Adrenal gland (tissue), 12 donors: ENCODE data around the gene ACVR1. TPM values are rescaled to one million over a fixed set of nuclear protein-coding genes. Genes with fewer than 3 reads are reported as not detected.

ENCODE experiments used
- DNase-seq, 7 donors: peaks; one replicate each; pipeline ENCODE4 v3.0.0-alpha.2; 2019 to 2020
- H3K27ac ChIP-seq, 5 donors: fragments of 200-600 bp; sonication (generic) in 4 of 5; 1 replicate in 3 of 5; 2 replicates in 2 of 5; pipeline versions ENCODE4 v1.5.1 to v1.8.0; 2016 to 2020; ENCODE audit warnings: mild to moderate bottlenecking in 1 of 5
- H3K27me3 ChIP-seq: fragments of 200-600 bp; 2 replicates; pipeline ENCODE4 v1.8.0; 2021
- H3K36me3 ChIP-seq, 2 donors: fragments of 200-600 bp; replicated peaks in 1 of 2; 1 replicate in 1 of 2; 2 replicates in 1 of 2; pipeline versions ENCODE4 v1.5.1 to v1.8.0; 2018 to 2022
- H3K4me1 ChIP-seq, 2 donors: fragments of 200-600 bp; replicated peaks in 1 of 2; 1 replicate in 1 of 2; 2 replicates in 1 of 2; pipeline versions ENCODE4 v1.5.1 to v1.8.0; 2018 to 2021
- H3K4me3 ChIP-seq, 4 donors: fragments of 200-600 bp; sonication (generic) in 3 of 4; one replicate each; pipeline ENCODE4 v1.5.1; 2016 to 2018
- H3K9me3 ChIP-seq, 3 donors: fragments of 200-600 bp; sonication (generic) in 1 of 3; replicated peaks in 1 of 3; 1 replicate in 2 of 3; 2 replicates in 1 of 3; pipeline versions ENCODE4 v1.5.1 to v1.8.0; 2016 to 2021
- POLR2A ChIP-seq, 2 donors: fragments of 450-650 bp; IDR thresholded peaks; one replicate each; pipeline ENCODE4 v1.6.1; 2017; ENCODE audit warnings: antibody characterized with exemption in 2 of 2, mild to moderate bottlenecking in 2 of 2, moderate library complexity in 1 of 2
- WGBS, 4 donors: extraction: QIAGEN DNeasy Blood & Tissue Kit in 2 of 4; methylation state at CpG; one replicate each; pipeline versions ENCODE4 v1.1.5 to v1.1.7; 2013 to 2017; 5-methylcytosine and 5-hydroxymethylcytosine counted together
- intact Hi-C, 2 donors: fragments of 100-400 bp; cut with DNase I; formaldehyde crosslinking; loops; one replicate each; pipeline versions ENCODE4 v1.14.1 to v1.15.0; 2022 to 2023
- polyA plus RNA-seq, 3 donors: library from polyadenylated mRNA; stranded (reverse); fragments of 200-250 nt in 2 of 3; fragments of 350-450 nt in 1 of 3; fragmentation: Illumina TruSeq in 1 of 3; extraction: RNeasy Lipid Tissue Mini Kit (QIAGEN cat#74804) in 1 of 3; gene quantifications; one replicate each; pipeline ENCODE4 v1.2.3, GENCODE V29; 2013 to 2014
- total RNA-seq, 9 donors: library from RNA; depleted of rRNA in 4 of 9; stranded (reverse); fragments of >200 nt in 4 of 9; fragments of 120-200 nt in 1 of 9; fragmentation: NEBNext Ultra II Directional in 1 of 9; extraction: Animal tissue kit (Norgen Biotek cat#: 25700) in 1 of 9; gene quantifications; one replicate each; pipeline versions ENCODE4 v1.1.0 to v1.2.4, GENCODE V29; 2013 to 2023
- TF ChIP-seq, protein P1 (sequence below), 6 experiments: fragments of 450-650 bp in 4 of 6; fragments of 200-600 bp in 2 of 6; sonication (generic) in 1 of 6; IDR thresholded peaks; 1 replicate in 5 of 6; 2 replicates in 1 of 6; pipeline versions ENCODE4 v1.5.1 to v1.8.0; 2016 to 2021; ENCODE audit warnings: antibody characterized with exemption in 6 of 6, mild to moderate bottlenecking in 2 of 6, moderate library complexity in 1 of 6
- donor health status: healthy with polysubstance abuse.
- donor health status: Bipolar disorder and iron deficiency.
- donor health status: DM: yes; HTN: yes; CAD: no.
- donor health status: DM: no; HTN: no; CAD: no.
- donor health status: DM: no; HTN: no; CAD: no.
- donor health status: DM: yes; HTN: yes; CAD: no.

Gene ACVR1
- total and polyA plus RNA-seq, 12 donors: 4.6 to 25.0 (median 16.0) TPM

DNA sequence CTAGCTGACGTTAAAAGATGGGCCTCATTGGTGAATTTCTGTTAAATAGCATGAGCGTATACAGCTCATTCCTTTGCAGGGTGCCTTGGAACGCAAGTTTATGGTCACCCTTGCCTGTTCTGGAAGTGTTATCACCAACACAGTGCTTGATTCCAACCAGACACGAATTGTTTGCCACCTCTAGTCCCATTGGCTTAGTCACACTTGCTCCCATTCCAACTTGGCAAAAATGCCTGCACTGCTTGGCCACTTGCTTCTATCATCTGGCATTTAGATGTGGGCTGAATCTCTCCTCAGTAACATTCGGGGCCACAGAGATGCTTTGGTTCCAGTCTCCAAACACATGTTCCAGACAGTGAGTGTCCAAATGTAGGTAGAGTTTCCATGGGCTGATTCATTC, 27.5 kb upstream of the ACVR1 start:
- Histone ChIP-seq H3K27me3 (no peaks in the 10 kb centered on the region), H3K9me3 (no peaks in the 10 kb centered on the region), H3K4me1 (peaks cover 0 to 1% of the 10 kb centered on the region in 2 donors), H3K4me3 (no peak overlapping the region), H3K27ac (no peak overlapping the region), H3K36me3 (no peaks in the 10 kb centered on the region)
- DNase-seq: no peak
- 83 to 100% (median 87%) methylated on average over 4 to 5 of the region's 5 CpGs for WGBS, 4 donors
- intact Hi-C loops: no loop called here
- no peak for TF ChIP-seq POLR2A (IDR thresholded peaks at IDR 0.05)
- TF ChIP-seq, protein P1, sequence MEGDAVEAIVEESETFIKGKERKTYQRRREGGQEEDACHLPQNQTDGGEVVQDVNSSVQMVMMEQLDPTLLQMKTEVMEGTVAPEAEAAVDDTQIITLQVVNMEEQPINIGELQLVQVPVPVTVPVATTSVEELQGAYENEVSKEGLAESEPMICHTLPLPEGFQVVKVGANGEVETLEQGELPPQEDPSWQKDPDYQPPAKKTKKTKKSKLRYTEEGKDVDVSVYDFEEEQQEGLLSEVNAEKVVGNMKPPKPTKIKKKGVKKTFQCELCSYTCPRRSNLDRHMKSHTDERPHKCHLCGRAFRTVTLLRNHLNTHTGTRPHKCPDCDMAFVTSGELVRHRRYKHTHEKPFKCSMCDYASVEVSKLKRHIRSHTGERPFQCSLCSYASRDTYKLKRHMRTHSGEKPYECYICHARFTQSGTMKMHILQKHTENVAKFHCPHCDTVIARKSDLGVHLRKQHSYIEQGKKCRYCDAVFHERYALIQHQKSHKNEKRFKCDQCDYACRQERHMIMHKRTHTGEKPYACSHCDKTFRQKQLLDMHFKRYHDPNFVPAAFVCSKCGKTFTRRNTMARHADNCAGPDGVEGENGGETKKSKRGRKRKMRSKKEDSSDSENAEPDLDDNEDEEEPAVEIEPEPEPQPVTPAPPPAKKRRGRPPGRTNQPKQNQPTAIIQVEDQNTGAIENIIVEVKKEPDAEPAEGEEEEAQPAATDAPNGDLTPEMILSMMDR (IDR thresholded peaks at IDR 0.05): no peak

DNA sequence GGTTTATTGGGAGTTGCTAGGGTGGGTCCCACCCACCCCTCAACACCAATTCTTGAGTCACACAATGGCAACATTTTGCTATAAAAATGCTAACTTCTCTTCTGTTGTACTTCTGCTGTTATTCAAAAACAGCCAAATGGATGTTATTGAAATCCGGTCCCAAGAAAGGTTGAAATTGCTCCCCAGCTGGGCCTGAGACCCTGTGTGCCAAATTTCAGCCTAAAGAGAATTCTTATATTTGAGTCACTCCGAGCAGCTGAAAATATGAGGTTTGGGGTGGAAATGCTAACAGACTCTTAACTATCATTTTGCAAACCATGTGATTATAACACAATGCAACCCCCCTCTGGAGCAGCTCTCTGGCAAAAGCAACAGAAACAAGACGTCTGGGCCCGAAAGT, 27.0 kb upstream of the ACVR1 start:
- Histone ChIP-seq H3K27ac (no peak overlapping the region), H3K9me3 (no peaks in the 10 kb centered on the region), H3K4me3 (no peak overlapping the region), H3K36me3 (no peaks in the 10 kb centered on the region), H3K27me3 (no peaks in the 10 kb centered on the region), H3K4me1 (peaks cover 3 to 6% of the 10 kb centered on the region in 2 donors)
- WGBS, 4 donors: 80 to 96% (median 88%) methylated on average over 4 of the region's 4 CpGs
- TF ChIP-seq, protein P1 (IDR thresholded peaks at IDR 0.05): no peak
- TF ChIP-seq POLR2A (IDR thresholded peaks at IDR 0.05): no peak
- no peak for DNase-seq
- intact Hi-C loops: no loop called here

DNA sequence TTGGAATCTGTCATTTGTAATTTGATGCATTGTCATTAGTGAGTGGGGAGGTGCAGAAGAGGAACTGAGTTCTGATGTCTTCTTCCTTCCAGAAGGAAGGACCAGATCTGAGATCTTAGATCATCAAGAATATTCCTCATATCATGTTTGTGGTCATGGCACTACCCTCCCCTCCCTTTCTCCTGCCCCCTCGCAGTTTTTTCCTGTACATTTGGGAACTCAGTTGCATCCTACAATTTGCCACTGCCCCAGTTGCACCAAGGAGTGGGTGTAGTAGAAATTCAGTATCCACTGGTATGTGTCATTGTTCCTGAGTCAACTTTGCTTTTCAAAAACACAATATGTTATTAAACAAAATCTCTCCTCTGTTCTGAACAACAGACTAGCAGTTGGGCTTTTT, 26.6 kb upstream of the ACVR1 start:
- 68 to 89% (median 78%) methylated on average over 1 of the region's 1 CpG for WGBS, 4 donors
- intact Hi-C loops: no loop called here
- no peaks in the 10 kb centered on the region for H3K9me3 ChIP-seq
- DNase-seq: no peak
- H3K4me3 ChIP-seq: no peak overlapping the region
- no peaks in the 10 kb centered on the region for H3K36me3 ChIP-seq
- peaks cover 6 to 7% of the 10 kb centered on the region in 2 donors for H3K4me1 ChIP-seq
- no peaks in the 10 kb centered on the region for H3K27me3 ChIP-seq
- TF ChIP-seq POLR2A (IDR thresholded peaks at IDR 0.05): no peak
- TF ChIP-seq, protein P1 (IDR thresholded peaks at IDR 0.05): no peak
- no peak overlapping the region for H3K27ac ChIP-seq

DNA sequence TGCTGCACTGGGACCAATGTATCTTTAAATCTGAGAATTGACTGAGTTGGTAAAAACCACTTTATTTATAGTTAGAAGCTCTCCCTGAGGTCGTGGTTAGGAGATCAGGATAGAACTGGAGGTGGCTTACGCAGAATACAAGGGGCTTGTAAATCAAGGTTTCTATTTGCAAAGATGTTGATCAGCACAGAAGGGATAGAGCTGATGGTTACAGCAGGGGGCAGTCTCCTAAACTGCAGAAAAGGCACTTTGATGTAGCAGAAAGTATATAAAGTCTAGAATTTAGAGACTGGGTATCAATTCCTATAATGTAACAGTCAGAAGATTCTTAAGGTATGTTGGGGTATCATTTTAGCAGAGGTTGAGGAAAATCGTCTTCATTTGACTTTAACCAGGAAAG, 25.2 kb upstream of the ACVR1 start:
- no peak for DNase-seq
- Histone ChIP-seq H3K27me3 (no peaks in the 10 kb centered on the region), H3K9me3 (no peaks in the 10 kb centered on the region), H3K4me3 (no peak overlapping the region), H3K4me1 (peaks cover 6 to 7% of the 10 kb centered on the region in 2 donors), H3K27ac (no peak overlapping the region), H3K36me3 (no peaks in the 10 kb centered on the region)
- intact Hi-C loops: no loop called here
- 58 to 68% (median 62%) methylated on average over 3 of the region's 3 CpGs for WGBS, 4 donors
- no peak for TF ChIP-seq POLR2A (IDR thresholded peaks at IDR 0.05)
- TF ChIP-seq, protein P1 (IDR thresholded peaks at IDR 0.05): peak in 1 of 6 experiments; percentile 15
